ENCODE data around the gene SLC28A1.

GRCh38 chr15:84928843-84929168 lies 44.3 kb downstream of the SLC28A1 start:
- no peak for TF ChIP-seq CTCF (IDR thresholded peaks at IDR 0.05; ENCODE audit: poor library complexity)
- no peak for TF ChIP-seq EZH2phosphoT487 (IDR thresholded peaks at IDR 0.05; ENCODE audit: low read depth, severe bottlenecking, unreplicated experiment)

All from hepatocyte (in vitro differentiated cells).